ENCODE data around the gene ZNF329. TPM values are rescaled to one million over a fixed set of nuclear protein-coding genes. Genes with fewer than 3 reads are reported as not detected.

Gene ZNF329
- total and polyA plus RNA-seq, 9 of the 15 experiments (the other 6 are each of a cell fraction or from before 2014, with no cell fraction given) = 0.21 to 3.6 (median 2.2) TPM

DNA sequence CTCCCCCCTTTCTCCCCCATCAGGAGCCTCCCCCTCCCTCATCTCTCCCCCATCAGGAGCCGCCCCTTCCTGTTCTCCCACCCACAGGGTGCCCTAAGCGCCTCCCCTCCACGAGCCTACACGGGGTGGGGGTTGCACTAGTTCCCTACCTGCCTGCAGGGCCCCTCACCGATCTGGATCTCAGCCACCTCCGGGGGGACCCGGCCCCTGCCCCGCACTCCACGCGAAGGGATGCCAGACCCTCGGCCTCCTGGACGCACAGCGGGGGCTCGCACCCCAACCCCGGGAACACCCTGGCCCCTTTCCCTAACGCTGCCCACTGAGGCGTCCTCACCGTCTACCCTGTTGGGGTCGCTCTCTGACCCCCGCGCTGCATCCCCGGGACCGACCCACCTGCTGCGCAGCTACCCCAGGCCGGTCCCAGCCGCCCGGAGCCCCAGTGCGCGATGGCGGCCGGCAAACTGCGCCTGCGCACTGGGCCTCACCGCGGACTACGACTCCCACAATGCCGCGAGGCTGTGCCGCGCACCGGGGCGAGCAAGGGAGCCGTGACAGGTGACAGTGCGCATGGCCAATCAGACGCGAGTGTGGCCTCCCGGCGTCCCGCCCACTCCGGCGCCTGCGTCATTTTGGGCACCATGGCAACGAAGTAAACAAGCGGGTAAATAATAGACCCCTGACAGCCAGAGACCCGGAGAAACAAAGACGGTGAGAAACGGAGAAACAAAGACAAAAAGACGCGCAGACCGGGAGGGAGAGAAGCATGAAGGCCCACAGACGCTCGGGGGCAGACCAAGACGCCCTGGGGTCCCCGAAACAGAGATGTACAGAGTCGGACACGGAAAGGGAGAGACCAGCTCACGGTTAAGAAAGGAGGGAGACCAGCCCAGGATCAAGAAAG is 52.6 kb downstream of the ZNF329 start, which contains the start of gene ZSCAN18 (continued):
- TF ChIP-seq, protein P1, sequence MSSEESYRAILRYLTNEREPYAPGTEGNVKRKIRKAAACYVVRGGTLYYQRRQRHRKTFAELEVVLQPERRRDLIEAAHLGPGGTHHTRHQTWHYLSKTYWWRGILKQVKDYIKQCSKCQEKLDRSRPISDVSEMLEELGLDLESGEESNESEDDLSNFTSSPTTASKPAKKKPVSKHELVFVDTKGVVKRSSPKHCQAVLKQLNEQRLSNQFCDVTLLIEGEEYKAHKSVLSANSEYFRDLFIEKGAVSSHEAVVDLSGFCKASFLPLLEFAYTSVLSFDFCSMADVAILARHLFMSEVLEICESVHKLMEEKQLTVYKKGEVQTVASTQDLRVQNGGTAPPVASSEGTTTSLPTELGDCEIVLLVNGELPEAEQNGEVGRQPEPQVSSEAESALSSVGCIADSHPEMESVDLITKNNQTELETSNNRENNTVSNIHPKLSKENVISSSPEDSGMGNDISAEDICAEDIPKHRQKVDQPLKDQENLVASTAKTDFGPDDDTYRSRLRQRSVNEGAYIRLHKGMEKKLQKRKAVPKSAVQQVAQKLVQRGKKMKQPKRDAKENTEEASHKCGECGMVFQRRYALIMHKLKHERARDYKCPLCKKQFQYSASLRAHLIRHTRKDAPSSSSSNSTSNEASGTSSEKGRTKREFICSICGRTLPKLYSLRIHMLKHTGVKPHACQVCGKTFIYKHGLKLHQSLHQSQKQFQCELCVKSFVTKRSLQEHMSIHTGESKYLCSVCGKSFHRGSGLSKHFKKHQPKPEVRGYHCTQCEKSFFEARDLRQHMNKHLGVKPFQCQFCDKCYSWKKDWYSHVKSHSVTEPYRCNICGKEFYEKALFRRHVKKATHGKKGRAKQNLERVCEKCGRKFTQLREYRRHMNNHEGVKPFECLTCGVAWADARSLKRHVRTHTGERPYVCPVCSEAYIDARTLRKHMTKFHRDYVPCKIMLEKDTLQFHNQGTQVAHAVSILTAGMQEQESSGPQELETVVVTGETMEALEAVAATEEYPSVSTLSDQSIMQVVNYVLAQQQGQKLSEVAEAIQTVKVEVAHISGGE (CRISPR knock-in tag; IDR thresholded peaks at IDR 0.05) = no peak
- TF ChIP-seq ZNF717 (CRISPR knock-in tag; IDR thresholded peaks at IDR 0.05) = no peak
- TF ChIP-seq, protein P2, sequence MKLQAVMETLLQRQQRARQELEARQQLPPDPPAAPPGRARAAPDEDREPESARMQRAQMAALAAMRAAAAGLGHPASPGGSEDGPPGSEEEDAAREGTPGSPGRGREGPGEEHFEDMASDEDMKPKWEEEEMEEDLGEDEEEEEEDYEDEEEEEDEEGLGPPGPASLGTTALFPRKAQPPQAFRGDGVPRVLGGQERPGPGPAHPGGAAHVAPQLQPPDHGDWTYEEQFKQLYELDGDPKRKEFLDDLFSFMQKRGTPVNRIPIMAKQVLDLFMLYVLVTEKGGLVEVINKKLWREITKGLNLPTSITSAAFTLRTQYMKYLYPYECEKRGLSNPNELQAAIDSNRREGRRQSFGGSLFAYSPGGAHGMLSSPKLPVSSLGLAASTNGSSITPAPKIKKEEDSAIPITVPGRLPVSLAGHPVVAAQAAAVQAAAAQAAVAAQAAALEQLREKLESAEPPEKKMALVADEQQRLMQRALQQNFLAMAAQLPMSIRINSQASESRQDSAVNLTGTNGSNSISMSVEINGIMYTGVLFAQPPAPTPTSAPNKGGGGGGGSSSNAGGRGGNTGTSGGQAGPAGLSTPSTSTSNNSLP (IDR thresholded peaks at IDR 0.05; ENCODE audit: borderline replicate concordance, low read depth, low read length) = no peak
- no peak for TF ChIP-seq HDAC6 (IDR thresholded peaks at IDR 0.05; ENCODE audit: low read depth, low read length)
- no peak for TF ChIP-seq FOSL1 (tag; conservative IDR thresholded peaks at IDR 0.05)
- TF ChIP-seq TAF7 (tag; IDR thresholded peaks at IDR 0.05) = no peak
- 0 out of 2 replicates have a peak, but pooled peaks have one; percentile 22 for TF ChIP-seq ZFX (CRISPR knock-in tag; IDR thresholded peaks at IDR 0.05)
- TF ChIP-seq DIDO1 (tag; IDR thresholded peaks at IDR 0.05; ENCODE audit: low read depth) = no peak
- TF ChIP-seq, protein P3, sequence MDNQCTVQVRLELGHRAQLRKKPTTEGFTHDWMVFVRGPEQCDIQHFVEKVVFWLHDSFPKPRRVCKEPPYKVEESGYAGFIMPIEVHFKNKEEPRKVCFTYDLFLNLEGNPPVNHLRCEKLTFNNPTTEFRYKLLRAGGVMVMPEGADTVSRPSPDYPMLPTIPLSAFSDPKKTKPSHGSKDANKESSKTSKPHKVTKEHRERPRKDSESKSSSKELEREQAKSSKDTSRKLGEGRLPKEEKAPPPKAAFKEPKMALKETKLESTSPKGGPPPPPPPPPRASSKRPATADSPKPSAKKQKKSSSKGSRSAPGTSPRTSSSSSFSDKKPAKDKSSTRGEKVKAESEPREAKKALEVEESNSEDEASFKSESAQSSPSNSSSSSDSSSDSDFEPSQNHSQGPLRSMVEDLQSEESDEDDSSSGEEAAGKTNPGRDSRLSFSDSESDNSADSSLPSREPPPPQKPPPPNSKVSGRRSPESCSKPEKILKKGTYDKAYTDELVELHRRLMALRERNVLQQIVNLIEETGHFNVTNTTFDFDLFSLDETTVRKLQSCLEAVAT (IDR thresholded peaks at IDR 0.05) = no peak
- TF ChIP-seq GATAD2A (IDR thresholded peaks at IDR 0.05) = no peak
- TF ChIP-seq MAFK (IDR thresholded peaks at IDR 0.05; ENCODE audit: low read length) = no peak
- TF ChIP-seq SMC3 (conservative IDR thresholded peaks at IDR 0.05; ENCODE audit: insufficient read depth, low read depth, low read length) = no peak
- TF ChIP-seq ZNF184 (CRISPR knock-in tag; IDR thresholded peaks at IDR 0.05) = no peak
- no peak for TF ChIP-seq RAD21 (CRISPR knock-in tag; conservative IDR thresholded peaks at IDR 0.05 in 1 of 2, IDR thresholded peaks at IDR 0.05 in 1 of 2)
- no peak for TF ChIP-seq ZNF584 (CRISPR knock-in tag; IDR thresholded peaks at IDR 0.05; ENCODE audit: low read depth)
- TF ChIP-seq ZNF174 (CRISPR knock-in tag; IDR thresholded peaks at IDR 0.05) = no peak
- TF ChIP-seq ZNF830 (CRISPR knock-in tag; IDR thresholded peaks at IDR 0.05) = no peak
- TF ChIP-seq, protein P4, sequence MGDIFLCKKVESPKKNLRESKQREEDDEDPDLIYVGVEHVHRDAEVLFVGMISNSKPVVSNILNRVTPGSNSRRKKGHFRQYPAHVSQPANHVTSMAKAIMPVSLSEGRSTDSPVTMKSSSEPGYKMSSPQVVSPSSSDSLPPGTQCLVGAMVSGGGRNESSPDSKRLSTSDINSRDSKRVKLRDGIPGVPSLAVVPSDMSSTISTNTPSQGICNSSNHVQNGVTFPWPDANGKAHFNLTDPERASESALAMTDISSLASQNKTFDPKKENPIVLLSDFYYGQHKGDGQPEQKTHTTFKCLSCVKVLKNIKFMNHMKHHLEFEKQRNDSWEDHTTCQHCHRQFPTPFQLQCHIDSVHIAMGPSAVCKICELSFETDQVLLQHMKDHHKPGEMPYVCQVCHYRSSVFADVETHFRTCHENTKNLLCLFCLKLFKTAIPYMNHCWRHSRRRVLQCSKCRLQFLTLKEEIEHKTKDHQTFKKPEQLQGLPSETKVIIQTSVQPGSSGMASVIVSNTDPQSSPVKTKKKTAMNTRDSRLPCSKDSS (IDR thresholded peaks at IDR 0.05; ENCODE audit: low read depth, partially characterized antibody) = no peak
- TF ChIP-seq BHLHE40 (IDR thresholded peaks at IDR 0.05; ENCODE audit: low read length) = no peak
- TF ChIP-seq TSC22D4 (tag; IDR thresholded peaks at IDR 0.05) = no peak

Data from K562 (cell line).